OCI-LY1 (cell line): ENCODE results near the gene HTR6.

Source experiments
- H2AFZ ChIP-seq: fragments of 200-600 bp; sonication (generic), shearing (Covaris generic); 2 replicates; pipeline ENCODE4 v1.6.0; 2014; ENCODE audit warnings: antibody characterized with exemption, mild to moderate bottlenecking, low read length
- H3F3A ChIP-seq: fragments of 200-600 bp; sonication (generic), shearing (Covaris generic); 2 replicates; pipeline ENCODE4 v1.6.0; 2014; ENCODE audit warnings: mild to moderate bottlenecking, antibody characterized with exemption, low read length, moderate library complexity; ENCODE audit not compliant: insufficient read depth
- H3K27ac ChIP-seq: fragments of 200-600 bp; sonication (generic); 2 replicates; pipeline ENCODE4 v1.5.1; 2014; ENCODE audit warnings: low read length, mixed run types, mild to moderate bottlenecking, low read depth; ENCODE audit not compliant: poor library complexity, severe bottlenecking
- H3K27me3 ChIP-seq: fragments of 200-600 bp; sonication (generic); 2 replicates; pipeline ENCODE4 v1.6.0; 2014; ENCODE audit warnings: antibody characterized with exemption, mild to moderate bottlenecking, low read length, moderate library complexity; ENCODE audit not compliant: insufficient read depth
- H3K36me3 ChIP-seq: fragments of 200-600 bp; sonication (generic); 2 replicates; pipeline ENCODE4 v1.6.1; 2014; ENCODE audit warnings: mild to moderate bottlenecking, antibody characterized with exemption, low read length, moderate library complexity, mixed read lengths; ENCODE audit not compliant: insufficient read depth
- H3K4me1 ChIP-seq: fragments of 200-600 bp; sonication (generic); 2 replicates; pipeline ENCODE4 v1.5.1; 2014; ENCODE audit warnings: mild to moderate bottlenecking, low read length, moderate library complexity; ENCODE audit not compliant: insufficient read depth, severe bottlenecking
- H3K4me2 ChIP-seq: fragments of 200-600 bp; sonication (generic), shearing (Covaris generic); 2 replicates; pipeline ENCODE4 v1.6.1; 2014; ENCODE audit warnings: low read length
- H3K4me3 ChIP-seq: fragments of 200-600 bp; sonication (generic); 2 replicates; pipeline ENCODE4 v1.5.1; 2014; ENCODE audit warnings: low read length, low read depth, mild to moderate bottlenecking, mixed read lengths; ENCODE audit not compliant: poor library complexity, severe bottlenecking
- H3K79me2 ChIP-seq: fragments of 200-600 bp; shearing (Covaris generic); 2 replicates; pipeline ENCODE4 v1.6.1; 2016; ENCODE audit warnings: mixed run types, low read length, mixed read lengths; ENCODE audit not compliant: insufficient read depth
- H3K9ac ChIP-seq: fragments of 200-600 bp; sonication (generic), shearing (Covaris generic); 2 replicates; pipeline ENCODE4 v1.6.1; 2014; ENCODE audit warnings: mild to moderate bottlenecking, low read length, mixed read lengths
- H3K9me2 ChIP-seq: fragments of 200-600 bp; sonication (generic), shearing (Covaris generic); 2 replicates; pipeline ENCODE4 v1.6.1; 2014; ENCODE audit warnings: low read depth, mild to moderate bottlenecking, low read length, mixed read lengths
- H3K9me3 ChIP-seq: fragments of 200-600 bp; shearing (Covaris generic); 2 replicates; pipeline ENCODE4 v1.6.1; 2014; ENCODE audit warnings: low read length, mixed read lengths
- H4K20me1 ChIP-seq: fragments of 200-600 bp; sonication (generic), shearing (Covaris generic); 2 replicates; pipeline ENCODE4 v1.6.0; 2016; ENCODE audit warnings: mild to moderate bottlenecking, low read length; ENCODE audit not compliant: insufficient read depth
- CTCF ChIP-seq: fragments of 200-600 bp; sonication (generic), shearing (Covaris generic); IDR thresholded peaks from 2 replicates; pipeline ENCODE4 v1.5.1; 2017; ENCODE audit warnings: mild to moderate bottlenecking, antibody characterized with exemption, low read length, moderate library complexity, mixed read lengths
- EZH2 ChIP-seq: fragments of 200-600 bp; sonication (generic), shearing (Covaris generic); IDR thresholded peaks from 2 replicates; pipeline ENCODE4 v1.8.0; 2017; ENCODE audit warnings: borderline replicate concordance, mixed run types, mild to moderate bottlenecking, antibody characterized with exemption, low read length, moderate library complexity, mixed read lengths

Gene HTR6

GRCh38 chr1:19620786-19621185 lies 43.9 kb upstream of the HTR6 start:
- Histone ChIP-seq H3K4me3 (no peak overlapping the region), H3K9me3 (no peaks in the 10 kb centered on the region), H3K27ac (no peak overlapping the region), H2AFZ (no peak overlapping the region), H3K4me2 (no peak overlapping the region), H3K9ac (no peak overlapping the region), H3K4me1 (no peaks in the 10 kb centered on the region), H3K9me2 (no peaks in the 10 kb centered on the region), H4K20me1 (no peaks in the 10 kb centered on the region), H3K27me3 (no peaks in the 10 kb centered on the region), H3K36me3 (peaks cover 53% of the 10 kb centered on the region), H3F3A (no peaks in the 10 kb centered on the region), H3K79me2 (peaks cover 20% of the 10 kb centered on the region)
- TF ChIP-seq EZH2 (no peak), CTCF (no peak)

GRCh38 chr1:19621274-19621950 lies 43.3 kb upstream of the HTR6 start:
- no peak overlapping the region for H3K27ac ChIP-seq
- no peak overlapping the region for H2AFZ ChIP-seq
- no peaks in the 10 kb centered on the region for H4K20me1 ChIP-seq
- H3K9me2 ChIP-seq = no peaks in the 10 kb centered on the region
- no peak overlapping the region for H3K9ac ChIP-seq
- H3K79me2 ChIP-seq = peaks cover 20% of the 10 kb centered on the region
- no peaks in the 10 kb centered on the region for H3K4me1 ChIP-seq
- no peak overlapping the region for H3K4me3 ChIP-seq
- peaks cover 57% of the 10 kb centered on the region for H3K36me3 ChIP-seq
- no peak for TF ChIP-seq CTCF
- TF ChIP-seq EZH2 = no peak
- H3K9me3 ChIP-seq = no peaks in the 10 kb centered on the region
- H3K4me2 ChIP-seq = no peak overlapping the region
- no peaks in the 10 kb centered on the region for H3K27me3 ChIP-seq
- H3F3A ChIP-seq = no peaks in the 10 kb centered on the region

- no peak overlapping the region for H3K4me2 ChIP-seq
- H3K9ac ChIP-seq = no peak overlapping the region
- no peaks in the 10 kb centered on the region for H3K4me1 ChIP-seq
- no peaks in the 10 kb centered on the region for H3K9me2 ChIP-seq
- peaks cover 60% of the 10 kb centered on the region for H3K36me3 ChIP-seq
- H3K9me3 ChIP-seq = no peaks in the 10 kb centered on the region
- H3K27me3 ChIP-seq = no peaks in the 10 kb centered on the region
- no peak overlapping the region for H3K4me3 ChIP-seq
- H3K79me2 ChIP-seq = peaks cover 20% of the 10 kb centered on the region
- no peak overlapping the region for H2AFZ ChIP-seq
- no peaks in the 10 kb centered on the region for H4K20me1 ChIP-seq
- H3K27ac ChIP-seq = no peak overlapping the region
- H3F3A ChIP-seq = no peaks in the 10 kb centered on the region
- TF ChIP-seq CTCF (no peak), EZH2 (no peak)
These were observed 42.5 kb upstream of the HTR6 start for GRCh38 chr1:19622204-19622603.
